Pancreas (tissue), 10 donors: Measurements from ENCODE around the gene RPS6KA3. TPM values are rescaled to one million over a fixed set of nuclear protein-coding genes. Genes with fewer than 3 reads are reported as not detected.

Source experiments
- ATAC-seq, 4 donors: fragments of 200-7000 bp; cut with Tn5 transposase; one replicate each; pipeline versions ENCODE4 v1.8.0 to v1.9.1; 2020; ENCODE audit warnings: mild to moderate bottlenecking in 4 of 4, moderate library complexity in 4 of 4
- DNase-seq, 6 donors: peaks; one replicate each; pipeline ENCODE4 v3.0.0-alpha.2; 2020
- FAIRE-seq: peaks from 2 replicates; lab custom pipeline; 2012; peaks lifted over from hg19 to GRCh38; lab: Jason Lieb, UNC
- H3K27ac ChIP-seq, 4 donors: fragments of 200-600 bp; sonication (generic); 1 replicate in 3 of 4; 2 replicates in 1 of 4; pipeline versions ENCODE4 v1.5.0 to v1.8.0; 2020
- H3K27me3 ChIP-seq, 4 donors: fragments of 200-600 bp; one replicate each; pipeline ENCODE4 v1.8.0; 2021
- H3K36me3 ChIP-seq, 3 donors: fragments of 200-600 bp; sonication (generic) in 1 of 3; one replicate each; pipeline versions ENCODE4 v1.5.0 to v1.8.0; 2020 to 2021
- H3K4me1 ChIP-seq, 3 donors: fragments of 200-600 bp; one replicate each; pipeline ENCODE4 v1.8.0; 2021
- H3K4me3 ChIP-seq, 4 donors: fragments of 200-600 bp; sonication (generic) in 2 of 4; one replicate each; pipeline versions ENCODE4 v1.5.0 to v1.8.0; 2020 to 2021
- H3K9me3 ChIP-seq, 4 donors: fragments of 200-600 bp; one replicate each; pipeline ENCODE4 v1.8.0; 2021
- CTCF ChIP-seq, 4 donors: fragments of 200-600 bp; sonication (generic) in 3 of 4; IDR thresholded peaks; one replicate each; pipeline versions ENCODE4 v1.5.0 to v1.8.0; 2021; ENCODE audit warnings: antibody characterized with exemption in 4 of 4
- WGBS, 2 donors: extraction: QIAGEN DNeasy Blood & Tissue Kit; methylation state at CpG; one replicate each; pipeline ENCODE4 v1.1.7; 2013; 5-methylcytosine and 5-hydroxymethylcytosine counted together
- intact Hi-C, 3 donors: fragments of 100-400 bp; cut with DNase I; formaldehyde crosslinking; loops; one replicate each; pipeline versions ENCODE4 v1.11.1 to v1.14.2; 2022
- polyA plus RNA-seq, 2 donors: library from polyadenylated mRNA; stranded (reverse); fragments of 200-250 nt; gene quantifications; one replicate each; pipeline ENCODE4 v1.2.3, GENCODE V29; 2013
- total RNA-seq, 6 donors: library from RNA; stranded (reverse); fragmentation: NEBNext Ultra II Directional in 4 of 6; extraction: Animal tissue kit (Norgen Biotek cat#: 25700) in 4 of 6; gene quantifications; one replicate each; pipeline versions ENCODE4 v1.2.1 to v1.2.4, GENCODE V29; 2021 to 2023
- donor health status: healthy with polysubstance abuse.
- donor health status: DM: no; HTN: no; CAD: no; lungs with moderate emphysema.
- donor health status: DM: no; HTN: no; CAD: no.
- donor health status: control.
- donor health status: control.
- donor health status: Bipolar disorder and iron deficiency.
- donor health status: DM: yes; HTN: yes; CAD: no.
- donor health status: DM: no; HTN: no; CAD: no.
- donor health status: DM: no; HTN: no; CAD: no.
- donor health status: DM: yes; HTN: yes; CAD: no.

Gene RPS6KA3
- total and polyA plus RNA-seq, 8 donors: 4.8 to 29.8 (median 15.6) TPM

GRCh38 chrX:20101934-20102581, 164.7 kb downstream of the RPS6KA3 start:
- 57 to 74% methylated on average over 2 of the region's 2 CpGs for WGBS, 2 donors
- Histone ChIP-seq H3K36me3 (no peaks in the 10 kb centered on the region), H3K27ac (no peak overlapping the region), H3K4me3 (no peak overlapping the region), H3K27me3 (no peaks in the 10 kb centered on the region), H3K4me1 (no peaks in the 10 kb centered on the region), H3K9me3 (no peaks in the 10 kb centered on the region)
- no peak for DNase-seq
- intact Hi-C loops: no loop called here
- no peak for FAIRE-seq
- no peak for ATAC-seq
- no peak for TF ChIP-seq CTCF (IDR thresholded peaks at IDR 0.05)

Other genes starting within 250 kb of the RPS6KA3 start
- gene MAP7D2, start 150.0 kb downstream of the RPS6KA3 start, total RNA-seq: under 1 TPM; 0.09 to 0.84 (median 0.51) TPM
- gene MAP7D2, start 150.0 kb downstream of the RPS6KA3 start, polyA plus RNA-seq: 1 to 10 TPM in 1 of 2 donors, under 1 TPM in 1; 0.99 to 3.6 TPM
- 10 to 100 TPM; 23.7 to 76.7 (median 62.2) TPM for gene EIF1AX, start 125.1 kb downstream of the RPS6KA3 start, total RNA-seq
- 10 to 100 TPM; 12.4 to 27.3 TPM for gene EIF1AX, start 125.1 kb downstream of the RPS6KA3 start, polyA plus RNA-seq